KMS-11 (cell line): ENCODE data around the gene SHC2.
"Not testable (repeated sequence)": the region's sequence is repeated elsewhere in the genome, so short reads cannot be mapped to it uniquely, and the experiment has no call there.

Source experiments
- H2AFZ ChIP-seq: fragments of 200-600 bp; sonication (generic); 2 replicates; pipeline ENCODE4 v1.6.1; 2016; ENCODE audit warnings: antibody characterized with exemption, mixed run types, low read depth
- H3K27ac ChIP-seq: fragments of 200-600 bp; sonication (generic); 2 replicates; pipeline ENCODE4 v1.6.1; 2016; ENCODE audit warnings: mild to moderate bottlenecking, mixed run types
- H3K27me3 ChIP-seq: fragments of 200-600 bp; sonication (generic); 2 replicates; pipeline ENCODE4 v1.6.1; 2017; ENCODE audit warnings: mild to moderate bottlenecking, low read depth, mixed run types, moderate library complexity; ENCODE audit not compliant: insufficient read depth
- H3K36me3 ChIP-seq: fragments of 200-600 bp; sonication (generic); 2 replicates; pipeline ENCODE4 v1.6.1; 2017; ENCODE audit warnings: mild to moderate bottlenecking, mixed run types; ENCODE audit not compliant: insufficient read depth
- H3K4me1 ChIP-seq: fragments of 200-600 bp; sonication (generic); 2 replicates; pipeline ENCODE4 v1.6.1; 2016; ENCODE audit warnings: mild to moderate bottlenecking, low read depth, mixed run types; ENCODE audit not compliant: poor library complexity, severe bottlenecking
- H3K4me2 ChIP-seq: fragments of 200-600 bp; sonication (generic); 2 replicates; pipeline ENCODE4 v1.7.0; 2016; ENCODE audit warnings: mild to moderate bottlenecking, mixed run types
- H3K4me3 ChIP-seq: fragments of 200-600 bp; sonication (generic); IDR thresholded peaks from 2 replicates; pipeline ENCODE4 v1.6.1; 2017; ENCODE audit warnings: low read depth, low read length, mixed read lengths; ENCODE audit not compliant: insufficient read depth
- H3K79me2 ChIP-seq: fragments of 200-600 bp; sonication (generic); 2 replicates; pipeline ENCODE4 v1.6.1; 2016; ENCODE audit warnings: low read depth, mixed run types; ENCODE audit not compliant: insufficient read depth
- H3K9ac ChIP-seq: fragments of 200-600 bp; sonication (generic); 2 replicates; pipeline ENCODE4 v1.6.1; 2016; ENCODE audit warnings: mild to moderate bottlenecking, mixed run types
- H4K20me1 ChIP-seq: fragments of 200-600 bp; sonication (generic); 2 replicates; pipeline ENCODE4 v1.6.1; 2016; ENCODE audit warnings: mild to moderate bottlenecking, mixed run types; ENCODE audit not compliant: insufficient read depth
- TF ChIP-seq, protein P1 (sequence below): fragments of 200-600 bp; sonication (generic); conservative IDR thresholded peaks from 2 replicates; pipeline ENCODE4 v1.6.1; 2017; ENCODE audit warnings: low read depth, mild to moderate bottlenecking, antibody characterized with exemption, low read length, moderate library complexity, mixed read lengths

Gene SHC2

DNA sequence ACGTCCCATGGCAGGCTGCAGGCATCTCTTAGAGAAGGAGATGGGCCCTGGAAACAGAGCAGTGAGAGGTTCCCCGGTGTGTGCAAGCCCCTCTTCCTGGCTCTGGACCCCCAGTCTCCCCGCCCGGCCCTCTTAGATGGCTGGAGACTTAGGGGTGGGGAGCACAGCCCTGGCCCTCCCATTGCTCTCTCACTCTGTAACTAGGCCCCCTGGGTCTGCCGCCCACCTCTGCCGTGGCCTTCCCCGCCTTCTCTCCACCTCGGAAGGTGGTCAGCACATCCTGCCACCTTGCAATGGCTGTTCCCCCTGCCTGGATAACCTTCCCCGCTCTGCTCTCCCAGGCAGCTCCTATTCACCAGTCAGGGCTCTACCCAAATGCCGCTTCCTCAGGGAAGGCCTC lies 30.1 kb downstream of the SHC2 start:
- Histone ChIP-seq H3K4me2 (no peak overlapping the region), H3K4me1 (no peaks in the 10 kb centered on the region), H3K4me3 (no peak overlapping the region), H2AFZ (no peak overlapping the region), H3K27me3 (peaks cover 16% of the 10 kb centered on the region), H3K79me2 (no peaks in the 10 kb centered on the region), H3K36me3 (no peaks in the 10 kb centered on the region), H3K27ac (no peak overlapping the region), H3K9ac (no peak overlapping the region), H4K20me1 (no peaks in the 10 kb centered on the region)
- TF ChIP-seq, protein P1, sequence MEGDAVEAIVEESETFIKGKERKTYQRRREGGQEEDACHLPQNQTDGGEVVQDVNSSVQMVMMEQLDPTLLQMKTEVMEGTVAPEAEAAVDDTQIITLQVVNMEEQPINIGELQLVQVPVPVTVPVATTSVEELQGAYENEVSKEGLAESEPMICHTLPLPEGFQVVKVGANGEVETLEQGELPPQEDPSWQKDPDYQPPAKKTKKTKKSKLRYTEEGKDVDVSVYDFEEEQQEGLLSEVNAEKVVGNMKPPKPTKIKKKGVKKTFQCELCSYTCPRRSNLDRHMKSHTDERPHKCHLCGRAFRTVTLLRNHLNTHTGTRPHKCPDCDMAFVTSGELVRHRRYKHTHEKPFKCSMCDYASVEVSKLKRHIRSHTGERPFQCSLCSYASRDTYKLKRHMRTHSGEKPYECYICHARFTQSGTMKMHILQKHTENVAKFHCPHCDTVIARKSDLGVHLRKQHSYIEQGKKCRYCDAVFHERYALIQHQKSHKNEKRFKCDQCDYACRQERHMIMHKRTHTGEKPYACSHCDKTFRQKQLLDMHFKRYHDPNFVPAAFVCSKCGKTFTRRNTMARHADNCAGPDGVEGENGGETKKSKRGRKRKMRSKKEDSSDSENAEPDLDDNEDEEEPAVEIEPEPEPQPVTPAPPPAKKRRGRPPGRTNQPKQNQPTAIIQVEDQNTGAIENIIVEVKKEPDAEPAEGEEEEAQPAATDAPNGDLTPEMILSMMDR: no peak

DNA sequence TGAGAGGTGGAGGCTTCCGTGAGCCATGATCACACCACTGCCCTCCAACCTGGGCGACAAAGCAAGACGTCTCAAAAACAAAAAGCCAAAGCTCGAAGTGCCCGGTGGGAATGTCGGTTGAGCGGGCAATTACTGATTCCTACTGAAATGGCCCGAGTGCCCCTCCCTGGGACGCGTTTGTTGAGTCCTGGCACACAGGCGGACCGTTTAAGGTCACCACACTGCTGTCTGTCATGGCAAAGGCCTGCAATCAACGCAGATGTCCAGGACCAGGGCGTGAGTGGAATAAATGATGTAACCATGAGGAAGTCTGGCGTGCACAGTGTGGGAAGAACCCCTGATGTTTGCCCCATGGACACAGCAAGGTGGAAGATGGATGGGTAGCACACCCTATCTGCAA lies 32.7 kb downstream of the SHC2 start:
- H4K20me1 ChIP-seq: no peaks in the 10 kb centered on the region
- H3K4me2 ChIP-seq: no peak overlapping the region
- H3K79me2 ChIP-seq: no peaks in the 10 kb centered on the region
- H3K9ac ChIP-seq: no peak overlapping the region
- peaks cover 22% of the 10 kb centered on the region for H3K27me3 ChIP-seq
- no peak overlapping the region for H3K4me3 ChIP-seq
- no peaks in the 10 kb centered on the region for H3K36me3 ChIP-seq
- no peak overlapping the region for H2AFZ ChIP-seq
- no peaks in the 10 kb centered on the region for H3K4me1 ChIP-seq
- TF ChIP-seq, protein P1: no peak
- H3K27ac ChIP-seq: no peak overlapping the region

DNA sequence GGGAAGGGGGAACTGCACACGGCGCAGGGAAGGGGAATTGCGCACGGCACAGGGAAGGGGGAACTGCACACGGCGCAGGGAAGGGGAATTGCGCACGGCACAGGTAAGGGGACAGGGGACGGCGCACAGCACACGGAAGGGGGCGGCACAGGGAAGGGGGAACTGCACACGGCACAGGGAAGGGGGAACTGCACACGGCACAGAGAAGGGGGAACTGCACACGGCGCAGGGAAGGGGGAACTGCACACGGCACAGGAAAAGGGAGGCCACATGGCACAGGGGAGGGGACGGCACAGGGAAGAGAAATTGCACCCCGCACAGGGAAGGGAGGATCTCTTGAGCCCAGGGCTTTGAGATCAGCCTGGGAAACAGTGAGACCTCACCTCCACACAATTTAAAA lies 33.2 kb downstream of the SHC2 start:
- H3K36me3 ChIP-seq, H3K79me2 ChIP-seq, H3K4me1 ChIP-seq, H3K9ac ChIP-seq, H3K4me3 ChIP-seq, H4K20me1 ChIP-seq, H3K27ac ChIP-seq, H2AFZ ChIP-seq, H3K4me2 ChIP-seq: not testable (repeated sequence)
- peaks cover 25% of the 10 kb centered on the region for H3K27me3 ChIP-seq

DNA sequence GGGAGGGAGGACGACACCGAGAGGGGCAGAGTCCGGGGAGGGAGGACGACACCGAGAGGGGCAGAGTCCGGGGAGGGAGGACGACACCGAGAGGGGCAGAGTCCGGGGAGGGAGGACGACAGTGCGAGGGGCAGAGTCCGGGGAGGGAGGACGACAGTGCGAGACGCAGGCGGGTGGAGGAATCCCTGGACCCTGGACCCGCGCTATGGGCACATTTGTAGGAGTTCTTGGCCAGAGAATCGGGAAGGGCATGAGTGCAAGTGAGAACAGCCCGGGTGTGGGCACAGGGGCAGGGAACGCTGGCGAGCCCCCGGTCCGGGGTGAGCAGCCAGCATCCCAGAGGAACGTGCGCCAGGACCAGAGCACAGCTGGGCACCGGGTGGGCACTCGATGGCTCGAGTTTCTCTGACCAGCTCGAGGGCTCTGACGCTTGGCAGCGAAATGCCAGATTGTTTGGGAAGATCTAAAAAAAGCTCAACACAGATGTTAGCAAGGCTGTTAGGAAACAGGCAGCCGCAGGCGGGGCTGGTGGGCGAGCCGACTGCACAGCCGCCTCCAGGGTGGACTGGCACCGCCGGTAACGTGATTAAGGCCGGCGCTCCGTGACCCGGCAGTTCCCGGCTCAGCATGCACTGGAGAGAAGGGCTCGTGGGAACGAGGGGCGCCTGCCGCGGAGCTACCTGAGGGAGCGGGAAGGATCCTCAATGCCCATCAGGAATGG lies 33.9 kb downstream of the SHC2 start:
- H3K27me3 ChIP-seq: peaks cover 29% of the 10 kb centered on the region
- H3K36me3 ChIP-seq: no peaks in the 10 kb centered on the region
- no peak overlapping the region for H3K27ac ChIP-seq
- no peak overlapping the region for H3K4me2 ChIP-seq
- H3K79me2 ChIP-seq: no peaks in the 10 kb centered on the region
- TF ChIP-seq, protein P1: no peak
- no peaks in the 10 kb centered on the region for H3K4me1 ChIP-seq
- H3K4me3 ChIP-seq: no peak overlapping the region
- no peak overlapping the region for H3K9ac ChIP-seq
- no peaks in the 10 kb centered on the region for H4K20me1 ChIP-seq
- H2AFZ ChIP-seq: no peak overlapping the region

DNA sequence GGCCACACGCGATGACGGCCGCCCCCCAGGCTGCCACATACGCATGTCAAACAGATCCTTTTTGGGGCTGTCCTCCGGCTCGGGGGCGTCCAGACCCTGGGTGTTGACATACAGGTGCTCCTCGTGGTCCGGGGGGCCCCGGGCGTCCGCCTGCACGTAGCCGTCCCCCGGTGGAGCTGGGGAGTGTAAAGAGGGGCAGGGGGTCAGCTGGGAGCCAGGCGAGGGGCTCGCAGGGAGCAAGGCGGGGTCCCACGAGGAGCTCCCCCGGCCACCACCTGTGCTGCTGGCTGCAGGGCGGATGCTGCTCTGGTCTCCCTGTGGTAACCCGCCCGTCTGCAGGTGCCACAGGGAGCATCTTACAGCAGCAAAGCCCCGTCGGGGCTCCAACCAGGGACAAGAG lies 35.8 kb downstream of the SHC2 start:
- Histone ChIP-seq H3K4me1 (no peaks in the 10 kb centered on the region), H4K20me1 (no peaks in the 10 kb centered on the region), H3K4me3 (no peak overlapping the region), H3K27ac (no peak overlapping the region), H3K27me3 (peaks cover 44% of the 10 kb centered on the region), H3K36me3 (no peaks in the 10 kb centered on the region), H3K4me2 (no peak overlapping the region), H3K9ac (no peak overlapping the region), H2AFZ (no peak overlapping the region), H3K79me2 (no peaks in the 10 kb centered on the region)
- TF ChIP-seq, protein P1: no peak
